ENCODE results near the gene HAL.

The HAL gene

DNA sequence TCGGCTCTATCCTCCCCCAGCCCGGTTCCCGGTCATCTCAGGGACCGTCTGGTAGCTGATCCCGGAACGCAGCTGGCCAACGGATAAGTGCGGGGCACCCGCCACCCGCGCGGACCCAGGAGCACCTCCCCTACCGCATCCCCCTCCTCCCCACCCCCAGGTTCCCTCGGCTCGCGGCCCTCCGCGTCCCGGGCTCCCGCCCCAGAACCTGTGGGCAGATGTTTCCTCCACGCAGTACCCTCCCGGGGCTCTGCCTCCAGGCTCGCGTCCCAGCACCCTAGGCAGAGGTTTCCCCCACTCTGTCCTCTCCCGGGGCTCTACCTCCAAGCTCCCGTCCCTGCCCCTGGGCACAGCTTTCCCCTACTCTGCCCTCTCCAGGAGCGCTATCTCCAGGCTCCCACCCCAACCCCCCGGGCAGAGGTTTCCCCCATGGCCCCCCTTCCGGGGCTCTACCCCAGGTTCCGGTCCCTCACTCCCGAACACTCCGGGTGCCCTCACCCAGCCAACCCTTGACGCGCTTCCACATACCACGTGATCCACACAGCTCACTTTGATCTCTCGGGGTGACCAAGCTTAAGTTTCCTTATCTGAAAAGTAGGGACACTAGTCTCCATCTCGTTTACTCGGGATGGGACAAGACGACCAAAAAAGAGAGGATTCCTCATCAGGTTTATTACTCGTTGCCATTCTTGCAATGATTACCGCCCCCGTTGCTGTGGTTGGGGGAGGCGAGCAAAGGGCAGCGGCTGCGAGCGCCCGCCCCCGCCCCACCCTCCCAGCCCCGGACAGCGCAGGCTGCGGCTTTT, 53.4 kb downstream of the HAL start, which contains the start of gene CCDC38:
Gene CCDC38 (minus strand): TSS at position 91 of the 806 bp plus-strand sequence. CDS start 6,105 bp downstream, outside the sequence.
- H3K27ac ChIP-seq (ENCODE audit: insufficient read depth, low read depth, low read length, poor library complexity, severe bottlenecking) = no peak within 1 kb of the TSS
- H3K4me1 ChIP-seq (ENCODE audit: control insufficient read depth, insufficient read depth, low read length) = no peaks in the 10 kb centered on the region
- no peaks in the 10 kb centered on the region for H3K36me3 ChIP-seq (ENCODE audit: control insufficient read depth, insufficient read depth, low read length)
- 0% methylated on average over 50 to 51 of the region's 51 CpGs for WGBS, 2 experiments
- no peaks in the 10 kb centered on the region for H3K9me3 ChIP-seq (ENCODE audit: control insufficient read depth, low read length)
- H3K4me3 ChIP-seq (ENCODE audit: insufficient read depth, low read depth, low read length) = peak within 1 kb of the TSS; percentile 61
- H3K27me3 ChIP-seq (ENCODE audit: control insufficient read depth, insufficient read depth, low read length, poor library complexity, severe bottlenecking) = peaks cover 19% of the 10 kb centered on the region

DNA sequence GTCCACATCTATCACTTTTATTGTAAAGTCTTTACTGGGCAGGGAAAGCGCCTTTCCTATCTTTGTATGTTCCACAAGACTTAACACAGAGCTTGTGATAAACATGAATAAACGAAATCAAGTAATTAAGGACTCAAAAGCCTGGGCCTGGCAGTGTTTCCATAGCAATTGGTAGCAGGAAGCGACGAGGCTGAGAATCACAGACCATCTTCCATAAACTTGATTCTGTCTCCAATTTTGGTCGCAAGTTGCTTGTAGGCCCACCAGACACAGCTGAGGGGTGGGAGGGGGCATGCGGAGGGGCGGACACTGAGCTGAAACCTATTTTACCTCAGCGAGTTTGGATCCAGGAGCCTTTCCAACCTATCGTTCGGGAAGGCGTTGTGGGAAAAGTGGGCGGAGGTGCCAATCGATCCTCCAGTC, 54.0 kb downstream of the HAL start:
- Histone ChIP-seq H3K36me3 (ENCODE audit: control insufficient read depth, insufficient read depth, low read length) (no peaks in the 10 kb centered on the region), H3K4me3 (ENCODE audit: insufficient read depth, low read depth, low read length) (peak overlapping the region; percentile 61), H3K9me3 (ENCODE audit: control insufficient read depth, low read length) (no peaks in the 10 kb centered on the region), H3K4me1 (ENCODE audit: control insufficient read depth, insufficient read depth, low read length) (no peaks in the 10 kb centered on the region), H3K27ac (ENCODE audit: insufficient read depth, low read depth, low read length, poor library complexity, severe bottlenecking) (no peak overlapping the region), H3K27me3 (ENCODE audit: control insufficient read depth, insufficient read depth, low read length, poor library complexity, severe bottlenecking) (peaks cover 19% of the 10 kb centered on the region)
- 18 to 21% methylated on average over 13 of the region's 13 CpGs for WGBS, 2 experiments

DNA sequence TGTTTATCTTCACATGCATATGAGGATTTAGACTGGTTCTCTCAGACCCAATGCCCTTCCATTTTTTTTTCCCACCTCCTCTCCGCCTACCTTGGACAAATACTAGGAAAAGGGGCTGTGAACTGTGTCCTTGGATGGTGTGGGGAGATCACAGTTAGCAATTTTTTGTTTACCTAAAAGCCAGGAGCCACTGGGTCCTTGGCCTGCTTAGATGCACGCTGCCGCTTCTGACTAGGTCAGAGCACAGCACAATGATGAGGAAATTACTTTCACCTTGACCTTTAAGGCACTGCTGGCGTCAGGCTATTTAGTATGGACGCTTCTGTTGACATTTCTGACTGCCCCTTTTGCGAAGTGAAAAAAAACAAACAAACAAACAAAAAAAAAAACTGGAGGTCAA, 55.6 kb downstream of the HAL start:
- Histone ChIP-seq H3K27ac (ENCODE audit: insufficient read depth, low read depth, low read length, poor library complexity, severe bottlenecking) (no peak overlapping the region), H3K27me3 (ENCODE audit: control insufficient read depth, insufficient read depth, low read length, poor library complexity, severe bottlenecking) (peaks cover 19% of the 10 kb centered on the region), H3K9me3 (ENCODE audit: control insufficient read depth, low read length) (no peaks in the 10 kb centered on the region), H3K4me1 (ENCODE audit: control insufficient read depth, insufficient read depth, low read length) (no peaks in the 10 kb centered on the region), H3K4me3 (ENCODE audit: insufficient read depth, low read depth, low read length) (no peak overlapping the region), H3K36me3 (ENCODE audit: control insufficient read depth, insufficient read depth, low read length) (no peaks in the 10 kb centered on the region)
- 82 to 89% methylated on average over 5 of the region's 6 CpGs for WGBS, 2 experiments
